SKM-1 (cell line): Measurements from ENCODE around the gene PDGFC.
A peak's percentile ranks its signal among the peaks of the same experiment; 100 is the strongest.

ENCODE experiments used
- DNase-seq: peaks from one replicate; lab custom pipeline; 2025; ENCODE audit not compliant: unreplicated experiment; lab: John Stamatoyannopoulos, UW

Gene PDGFC

DNA sequence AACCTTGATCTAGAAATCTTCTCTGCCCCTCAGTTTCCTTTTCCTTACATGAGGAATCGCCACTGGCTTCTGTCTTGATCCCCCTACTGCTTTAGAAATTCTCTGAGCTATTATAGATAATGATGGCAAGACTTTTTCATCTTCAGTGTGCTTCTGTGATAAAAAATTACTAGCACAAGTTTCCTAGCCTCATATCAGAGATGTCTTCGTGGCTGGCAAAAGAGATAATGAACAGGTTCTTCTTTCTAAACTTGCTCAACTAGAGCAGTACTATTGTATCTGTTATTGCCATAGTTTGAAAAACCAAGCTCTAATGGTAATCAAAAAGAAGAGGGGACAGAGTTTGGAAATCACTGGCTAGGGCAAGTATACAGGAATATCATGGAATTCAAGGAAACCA lies 4.1 kb upstream of the PDGFC start:
- no peak for DNase-seq

GRCh38 chr4:156974264-156974663 lies 2.7 kb upstream of the PDGFC start:
- no peak for DNase-seq

- no peak for DNase-seq
Measured at GRCh38 chr4:156972379-156973015, 898 bp upstream of the PDGFC start.

DNA sequence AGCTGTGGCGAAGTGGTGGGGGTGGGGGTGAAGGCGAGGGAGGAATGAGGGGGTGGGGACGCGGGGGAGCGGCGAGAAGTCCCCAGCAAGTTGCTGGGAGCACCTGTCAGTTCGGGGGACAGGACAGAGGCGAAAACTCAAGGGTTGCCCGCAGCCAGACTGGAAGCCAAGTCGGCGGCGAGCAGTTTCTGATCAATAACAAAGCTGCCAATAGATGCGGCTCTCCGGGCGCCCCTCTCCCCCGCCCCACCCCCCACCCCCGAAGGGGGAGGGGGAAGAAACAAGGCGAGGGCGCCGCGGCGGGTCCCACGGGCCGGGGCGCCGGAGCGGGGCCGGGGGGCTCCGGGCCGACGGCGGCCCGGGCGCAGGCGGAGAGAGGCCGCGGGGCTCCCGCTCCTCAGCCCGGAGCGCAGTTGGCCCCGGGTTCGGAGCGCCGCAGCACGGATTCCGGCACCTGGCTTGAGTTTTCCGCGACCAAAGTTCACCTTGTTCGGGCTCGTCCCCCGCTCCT lies 379 bp downstream of the PDGFC start:
- DNase-seq = no peak

GRCh38 chr4:156970501-156971164 lies 966 bp downstream of the PDGFC start:
- DNase-seq = peak; percentile 42

- no peak for DNase-seq
Measured at GRCh38 chr4:156969911-156970310, 1.7 kb downstream of the PDGFC start.

GRCh38 chr4:156969101-156969500 lies 2.5 kb downstream of the PDGFC start:
- DNase-seq = no peak

DNA sequence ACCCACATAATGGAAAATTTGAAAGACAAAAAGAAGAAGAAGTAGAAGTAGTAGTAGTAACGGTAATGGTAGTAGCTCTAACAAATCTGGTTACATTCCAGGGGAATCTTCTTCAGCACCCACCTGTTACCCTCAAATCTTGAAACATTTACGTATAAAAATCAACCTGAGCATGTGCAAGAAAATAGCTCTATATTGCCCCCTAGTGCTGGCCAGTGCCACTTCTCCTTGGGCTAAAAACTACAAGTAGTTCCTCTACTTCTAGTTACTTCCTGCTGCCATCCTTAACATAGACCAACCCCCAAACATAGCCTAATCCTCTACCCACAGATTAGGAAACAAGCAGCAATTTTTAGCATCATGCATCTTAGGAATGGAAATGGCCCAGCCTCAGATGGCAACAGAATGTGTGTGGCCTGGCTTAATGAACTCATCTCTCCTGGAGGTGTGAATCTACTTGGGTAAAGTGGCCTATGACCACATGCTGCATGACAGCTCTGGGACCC lies 3.1 kb downstream of the PDGFC start:
- DNase-seq = peak; percentile 97

DNA sequence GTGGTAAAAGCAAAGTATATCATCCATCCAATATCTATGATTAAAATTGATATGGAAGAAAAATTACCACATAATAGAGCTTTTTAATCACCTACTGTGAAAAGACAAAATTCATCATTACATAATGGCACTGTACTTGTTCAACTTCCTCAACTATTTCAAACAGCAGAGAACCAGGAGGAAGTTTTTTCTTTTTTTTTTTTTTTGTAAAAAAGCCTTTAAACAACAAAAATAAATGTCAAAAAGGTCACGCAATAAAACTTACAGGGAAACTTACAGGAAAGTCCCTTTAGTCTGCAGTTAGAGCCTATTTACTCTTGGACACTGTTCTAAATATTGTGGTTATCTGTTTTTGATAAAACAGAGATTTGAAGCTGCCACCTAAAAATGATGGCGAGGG lies 4.8 kb downstream of the PDGFC start:
- no peak for DNase-seq

DNA sequence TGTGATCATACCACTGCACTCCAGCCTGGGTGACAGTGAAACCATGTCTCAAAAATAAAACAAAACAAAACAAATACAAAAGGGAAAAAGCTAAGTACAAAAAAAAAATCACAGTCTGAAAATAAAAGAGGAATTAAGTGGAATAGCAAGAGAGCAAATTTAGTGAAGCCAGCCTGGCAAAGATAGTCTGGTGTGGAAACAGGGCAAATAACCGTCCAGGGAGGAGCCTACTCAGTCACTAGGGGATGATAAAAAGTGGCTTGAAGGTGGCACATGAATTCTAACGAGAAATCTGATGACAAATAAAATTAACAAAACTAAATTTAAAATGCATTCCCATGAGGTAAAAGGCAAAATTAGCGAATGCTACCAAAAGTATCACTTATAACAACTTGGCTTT lies 8.2 kb downstream of the PDGFC start:
- no peak for DNase-seq

DNA sequence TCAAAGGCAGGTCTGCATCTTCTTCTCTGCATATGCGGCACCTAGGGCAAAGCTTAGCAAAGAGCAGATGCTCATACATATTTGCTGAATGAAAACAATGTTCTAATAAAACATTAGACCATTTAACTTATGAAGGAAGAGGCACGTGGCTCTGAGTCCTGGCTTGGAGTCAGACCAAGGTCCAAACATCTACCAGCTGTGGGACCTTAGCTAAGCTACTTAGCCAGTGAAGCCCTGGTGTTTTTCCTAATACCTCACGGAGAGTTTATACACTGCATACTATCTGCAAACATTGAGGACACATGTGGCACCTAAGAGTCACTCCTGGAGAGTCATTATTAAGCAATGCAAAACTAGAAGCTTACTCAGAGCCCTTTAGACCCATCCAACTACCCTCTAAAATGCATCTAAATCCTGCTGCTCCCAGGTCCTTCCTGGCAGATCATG lies 9.0 kb downstream of the PDGFC start:
- DNase-seq = no peak

DNA sequence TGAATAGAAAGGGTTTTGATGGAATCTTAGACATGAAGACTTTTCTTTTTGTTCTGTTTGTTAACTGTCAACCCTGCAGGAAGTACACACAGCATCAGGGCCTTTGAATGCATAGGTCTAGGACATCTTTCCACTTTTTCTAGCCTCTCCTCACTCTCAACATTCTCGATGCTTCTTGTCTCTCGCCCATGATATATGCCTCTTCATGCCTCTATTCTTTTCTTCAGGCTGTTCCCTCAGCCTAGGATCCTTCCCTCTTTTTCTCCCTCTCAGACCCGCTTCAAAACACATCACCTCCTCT lies 9.6 kb downstream of the PDGFC start:
- DNase-seq = no peak

DNA sequence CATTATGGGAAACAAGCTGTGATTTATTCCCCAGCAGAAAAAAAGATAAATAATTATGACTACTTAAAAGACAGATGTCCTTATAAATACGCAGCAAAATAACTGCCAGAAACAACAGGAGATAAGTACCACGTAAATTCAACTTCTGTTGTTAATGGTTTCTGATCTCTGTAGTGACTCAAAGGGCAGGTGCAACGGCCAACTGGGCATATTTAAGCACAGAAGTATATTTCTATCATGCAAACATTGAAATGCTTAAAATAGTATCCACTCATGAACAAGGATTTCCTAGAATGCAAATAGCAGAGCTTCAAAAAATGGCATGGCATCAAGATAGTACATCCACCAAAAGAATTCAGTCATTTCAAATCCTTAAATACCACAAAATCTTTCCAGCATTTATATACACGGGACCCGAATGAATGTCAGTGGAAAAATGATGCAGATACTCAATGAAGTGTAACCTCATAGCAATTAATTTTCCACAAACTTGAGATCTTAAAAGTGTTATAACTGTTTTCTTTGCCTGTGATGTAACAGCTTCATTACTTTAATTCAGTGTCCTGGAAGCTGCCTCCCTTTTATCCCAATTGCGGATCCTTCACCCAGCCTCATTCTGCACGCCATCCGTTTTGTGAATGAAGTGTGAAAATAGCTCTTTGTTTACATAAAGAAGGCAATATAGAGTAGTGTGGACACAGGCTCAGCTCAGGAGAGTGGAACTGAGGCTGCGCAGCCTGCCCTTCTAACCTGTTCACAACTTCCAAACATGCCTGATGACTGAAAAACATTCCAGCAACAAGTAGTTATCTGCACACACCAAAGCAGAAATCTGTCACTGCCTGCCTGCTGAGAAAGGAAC lies 10.2 kb downstream of the PDGFC start:
- no peak for DNase-seq

DNA sequence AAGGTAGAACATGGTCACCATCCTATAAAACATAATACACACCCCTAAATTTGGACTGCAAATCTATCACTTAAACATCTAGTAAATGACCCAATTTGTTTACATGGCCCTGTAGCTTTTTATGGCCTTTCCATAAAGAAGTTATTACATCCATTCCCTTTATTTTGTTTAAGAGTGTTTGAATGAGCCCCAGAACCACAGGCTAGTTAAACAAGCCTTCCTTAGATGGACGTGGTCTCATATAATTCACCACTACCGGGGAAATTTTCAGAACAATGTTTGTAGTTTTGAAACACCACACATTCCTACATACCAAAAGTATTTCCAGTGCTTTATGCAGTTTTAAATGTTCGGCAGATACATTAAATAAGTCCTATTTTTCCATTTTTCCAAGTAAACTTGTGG lies 12.3 kb downstream of the PDGFC start:
- DNase-seq = no peak

DNA sequence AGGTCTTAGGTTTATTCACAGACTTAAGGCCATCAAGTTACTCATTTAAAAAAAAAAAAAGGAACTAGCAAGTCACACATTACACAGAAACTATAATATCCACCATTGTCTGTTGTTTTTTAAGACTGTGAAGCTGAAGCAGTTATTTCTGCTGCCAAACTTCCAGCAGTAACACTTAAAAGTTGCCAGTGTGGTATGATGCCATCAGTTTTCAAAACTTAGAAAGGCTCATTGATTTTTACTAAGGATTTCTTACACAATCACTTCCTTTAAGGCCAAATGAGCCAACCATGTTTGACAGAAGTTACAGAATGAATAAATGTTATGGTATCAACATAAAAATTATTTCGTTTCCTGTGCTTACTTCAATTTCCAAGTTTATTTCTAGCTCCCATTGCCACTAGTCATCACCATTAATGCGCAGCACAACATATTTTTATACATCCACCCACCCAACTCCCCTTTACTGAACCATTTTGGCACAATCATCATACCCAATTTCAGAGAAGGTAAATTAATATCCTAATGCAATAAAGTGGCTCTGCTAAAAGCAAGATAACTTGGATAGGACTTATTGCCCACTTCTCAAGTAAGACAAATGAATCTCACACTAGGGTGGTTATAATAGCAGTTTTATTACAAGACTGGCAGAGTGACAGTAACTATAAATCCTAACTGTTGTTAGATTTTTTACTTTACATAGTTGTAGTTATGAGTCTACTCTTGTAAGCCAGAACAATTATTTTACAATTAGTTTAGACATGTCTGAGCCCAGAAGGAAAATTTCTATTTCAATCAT lies 13.1 kb downstream of the PDGFC start:
- DNase-seq = no peak

- no peak for DNase-seq
Measured at GRCh38 chr4:156957556-156957955, 14.0 kb downstream of the PDGFC start.

GRCh38 chr4:156956826-156957368 lies 14.7 kb downstream of the PDGFC start:
- no peak for DNase-seq

- DNase-seq = no peak
Measured at GRCh38 chr4:156956359-156956758, 15.2 kb downstream of the PDGFC start.

DNA sequence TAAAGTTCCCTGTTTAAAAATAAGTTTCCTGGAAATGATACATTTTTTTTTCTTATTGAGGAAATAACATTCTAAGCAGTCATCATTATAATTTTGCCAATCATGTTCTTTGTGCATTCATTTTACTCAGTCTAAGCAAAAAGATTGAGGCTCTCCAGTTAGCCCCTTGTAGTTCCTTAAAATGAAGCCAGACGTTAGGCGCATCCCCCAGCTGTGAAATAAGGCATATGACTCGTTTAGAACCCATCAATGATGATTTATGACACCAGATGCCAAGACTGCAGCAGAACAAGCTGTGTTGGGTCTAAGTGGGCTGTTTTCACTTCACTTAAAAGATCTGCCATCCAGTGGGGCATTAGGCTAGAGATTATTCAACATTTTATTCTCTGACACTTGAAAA lies 17.0 kb downstream of the PDGFC start:
- DNase-seq = no peak

DNA sequence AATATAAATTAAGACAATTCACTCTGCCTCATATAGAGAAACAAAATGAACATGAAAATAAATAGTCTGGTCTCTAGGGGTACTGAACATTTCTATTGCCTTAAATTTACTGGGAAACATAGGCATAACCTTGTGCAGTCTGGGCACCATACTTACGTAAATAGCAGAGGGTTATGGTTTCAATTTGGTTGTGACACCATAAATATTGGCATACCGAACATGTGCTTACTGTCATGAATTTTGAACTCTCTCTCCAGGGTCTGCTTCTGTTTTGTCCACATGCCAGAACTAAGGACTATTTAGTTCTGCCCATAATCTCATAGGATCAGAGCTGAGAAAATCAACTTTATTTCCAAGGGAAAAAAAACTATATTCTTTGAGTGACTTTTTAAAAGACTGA lies 17.6 kb downstream of the PDGFC start:
- no peak for DNase-seq

GRCh38 chr4:156953001-156953400 lies 18.6 kb downstream of the PDGFC start:
- DNase-seq = no peak
